ENCODE results near the gene APMAP. TPM values are rescaled to one million over a fixed set of nuclear protein-coding genes. Genes with fewer than 3 reads are reported as not detected.

Gene APMAP
- total and polyA plus RNA-seq, 2 of the 13 experiments (the other 11 are each of a cell fraction or from before 2014, with no cell fraction given) = 168 to 214 TPM

DNA sequence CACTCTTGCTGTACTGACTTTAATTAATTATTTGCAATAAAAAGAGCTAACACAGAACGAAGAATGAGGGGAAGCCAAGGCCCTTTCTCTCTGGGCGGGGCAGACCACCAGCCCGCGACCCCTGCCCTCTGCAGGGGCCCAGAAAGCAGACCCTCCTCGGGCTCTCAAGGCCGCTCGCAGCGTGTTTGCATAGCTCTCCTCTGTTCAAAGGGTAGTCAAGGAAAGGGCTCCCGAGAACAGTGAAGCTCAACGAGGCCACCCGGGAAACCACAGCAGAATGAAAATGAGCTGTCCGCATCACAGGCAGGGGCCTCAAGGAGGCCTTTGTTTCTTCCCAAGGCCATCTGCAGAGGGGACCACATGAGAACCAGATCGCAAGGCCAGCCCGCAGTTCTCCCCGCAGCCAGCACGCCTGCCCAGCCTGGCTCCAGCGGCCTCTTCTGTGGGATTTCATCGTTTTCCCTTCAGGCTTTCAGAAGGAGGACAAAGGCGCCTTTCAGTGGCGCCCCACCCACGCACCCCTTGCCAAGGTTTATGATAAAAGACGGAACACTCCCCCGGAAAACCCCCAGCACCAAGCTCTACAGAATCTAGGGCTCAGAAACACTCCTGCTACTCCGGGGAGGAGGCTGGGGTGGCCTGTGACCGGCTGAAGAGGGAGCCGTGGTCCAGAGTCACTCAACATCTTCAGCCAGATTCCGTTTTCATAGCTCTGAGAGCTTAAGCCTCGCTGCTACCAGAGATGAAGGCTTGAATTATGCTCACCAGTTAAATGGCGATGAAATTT lies 40.1 kb upstream of the APMAP start (continued):
- peak; percentile 68; the same call in 1 of the 2 replicates for TF ChIP-seq E2F1 (CRISPR knock-in tag; IDR thresholded peaks at IDR 0.05)
- no peak for TF ChIP-seq ZNF790 (CRISPR knock-in tag; IDR thresholded peaks at IDR 0.05; ENCODE audit: borderline replicate concordance)
- no peak for TF ChIP-seq GABPA (IDR thresholded peaks at IDR 0.05; ENCODE audit: low read depth, low read length)
- no peak for TF ChIP-seq GABPA (CRISPR knock-in tag; IDR thresholded peaks at IDR 0.05; ENCODE audit: low read depth)
- no peak for TF ChIP-seq ATF7 (IDR thresholded peaks at IDR 0.05)
- no peak for TF ChIP-seq ATF7 (CRISPR knock-in tag; IDR thresholded peaks at IDR 0.05)
- no peak for TF ChIP-seq ZMAT3 (CRISPR knock-in tag; conservative IDR thresholded peaks at IDR 0.05)
- 0 out of 4 replicates have a peak, but pooled peaks of 1 of the 2 experiments have one; percentile 23 for TF ChIP-seq HMGXB4 (CRISPR knock-in tag; IDR thresholded peaks at IDR 0.05; ENCODE audit: borderline replicate concordance in 1 of 2, low read depth in 1 of 2)
- TF ChIP-seq HCFC1 (IDR thresholded peaks at IDR 0.05; ENCODE audit: low read depth, low read length) = no peak
- TF ChIP-seq ZNF460 (CRISPR knock-in tag; IDR thresholded peaks at IDR 0.05; ENCODE audit: borderline replicate concordance) = no peak
- no peak for TF ChIP-seq MEIS1 (CRISPR knock-in tag; IDR thresholded peaks at IDR 0.05; ENCODE audit: borderline replicate concordance)
- TF ChIP-seq CHD4 (IDR thresholded peaks at IDR 0.05; ENCODE audit: borderline replicate concordance, low read length) = no peak; the same call in 1 of the 2 replicates
- no peak for TF ChIP-seq PAWR (CRISPR knock-in tag; IDR thresholded peaks at IDR 0.05; ENCODE audit: borderline replicate concordance)
- TF ChIP-seq GLI4 (CRISPR knock-in tag; IDR thresholded peaks at IDR 0.05; ENCODE audit: borderline replicate concordance) = no peak
- no peak for TF ChIP-seq ZNF792 (CRISPR knock-in tag; IDR thresholded peaks at IDR 0.05)
- no peak; the same call in 1 of the 2 replicates for TF ChIP-seq KDM6A (CRISPR knock-in tag; IDR thresholded peaks at IDR 0.05; ENCODE audit: low read depth)
- no peak for TF ChIP-seq ZNF577 (CRISPR knock-in tag; IDR thresholded peaks at IDR 0.05; ENCODE audit: borderline replicate concordance, low read depth)
- peak; percentile 63; the same call in 1 of the 2 replicates for TF ChIP-seq ZNF564 (CRISPR knock-in tag; IDR thresholded peaks at IDR 0.05)
- no peak for TF ChIP-seq ZNF20 (CRISPR knock-in tag; IDR thresholded peaks at IDR 0.05)
- TF ChIP-seq CREM (IDR thresholded peaks at IDR 0.05) = peak; percentile 53; the same call in 1 of the 2 replicates
- no peak for TF ChIP-seq CREM (CRISPR knock-in tag; IDR thresholded peaks at IDR 0.05)
- TF ChIP-seq ZFP1 (CRISPR knock-in tag; IDR thresholded peaks at IDR 0.05) = no peak
- no peak for TF ChIP-seq PRMT3 (CRISPR knock-in tag; IDR thresholded peaks at IDR 0.05; ENCODE audit: borderline replicate concordance, low read depth)
- TF ChIP-seq ARNTL (CRISPR knock-in tag; IDR thresholded peaks at IDR 0.05) = no peak
- peak; percentile 66; the same call in 1 of the 2 replicates for TF ChIP-seq ZNF264 (CRISPR knock-in tag; IDR thresholded peaks at IDR 0.05)
- no peak for TF ChIP-seq PLRG1 (conservative IDR thresholded peaks at IDR 0.05)
- no peak for TF ChIP-seq ZNF781 (CRISPR knock-in tag; IDR thresholded peaks at IDR 0.05; ENCODE audit: borderline replicate concordance, not compliant biosample characterization)
- no peak for TF ChIP-seq RFX1 (IDR thresholded peaks at IDR 0.05)
- TF ChIP-seq ZNF280B (CRISPR knock-in tag; IDR thresholded peaks at IDR 0.05; ENCODE audit: borderline replicate concordance) = no peak

Measured in HepG2 (cell line).